IMR-90 (cell line): ENCODE measurements around the gene MRPS21. TPM values are rescaled to one million over a fixed set of nuclear protein-coding genes. Genes with fewer than 3 reads are reported as not detected.

Source experiments
- ATAC-seq: fragments of 200-7000 bp; cut with Tn5 transposase; 2 replicates; pipeline ENCODE4 v1.9.1; 2020; ENCODE audit warnings: low read depth, mild to moderate bottlenecking, moderate library complexity
- BruUV-seq: library from RNA; stranded (reverse); fragments of 400-500 nt; replicated peaks from 2 replicates; lab custom pipeline; 2021; lab: Mats Ljungman, UMichigan
- CTCF ChIA-PET: fragments of 300-600 bp; formaldehyde crosslinking; extraction: SDS; loops from one replicate; lab custom pipeline; 2021; ENCODE audit warnings: antibody characterized with exemption; lab: Yijun Ruan, JAX
- POLR2A ChIA-PET: fragments of 300-600 bp; sonication (Branson Sonifier 250); formaldehyde crosslinking; loops from one replicate; lab custom pipeline; 2022; ENCODE audit warnings: antibody characterized with exemption; ENCODE audit not compliant: unreplicated experiment; lab: Charles Lee
- DNase-seq: peaks from one replicate; pipeline ENCODE4 v3.0.0; 2013
- H2AFZ ChIP-seq: replicated peaks from 2 replicates; pipeline ENCODE3; 2013; ENCODE audit warnings: low read length, mild to moderate bottlenecking; ENCODE audit not compliant: poor library complexity
- H2AK5ac ChIP-seq: 2 replicates; pipeline ENCODE4 v1.6.1; 2013; ENCODE audit warnings: low read depth, low read length, inconsistent platforms
- H2AK9ac ChIP-seq: replicated peaks from 2 replicates; pipeline ENCODE3; 2013; ENCODE audit warnings: mild to moderate bottlenecking, low read depth, low read length, moderate library complexity; ENCODE audit not compliant: poor library complexity
- H2BK120ac ChIP-seq: 2 replicates; pipeline ENCODE4 v1.6.1; 2013; ENCODE audit warnings: low read depth, low read length, inconsistent platforms
- H2BK15ac ChIP-seq: 3 replicates; pipeline ENCODE4 v1.6.1; 2013; ENCODE audit warnings: low read depth, low read length, inconsistent platforms
- H2BK20ac ChIP-seq: 2 replicates; pipeline ENCODE4 v1.6.1; 2013; ENCODE audit warnings: low read depth, mild to moderate bottlenecking, inconsistent platforms, low read length, moderate library complexity
- H2BK5ac ChIP-seq: 2 replicates; pipeline ENCODE4 v1.6.1; 2013; ENCODE audit warnings: mild to moderate bottlenecking, low read depth, low read length, inconsistent platforms; ENCODE audit not compliant: poor library complexity, severe bottlenecking
- H3K14ac ChIP-seq: replicated peaks from 2 replicates; pipeline ENCODE4 v1.6.1; 2013; ENCODE audit warnings: low read depth, low read length, inconsistent platforms
- H3K18ac ChIP-seq: 2 replicates; pipeline ENCODE4 v1.6.1; 2013; ENCODE audit warnings: low read depth, low read length, control low read depth
- H3K23ac ChIP-seq: 2 replicates; pipeline ENCODE4 v1.6.1; 2013; ENCODE audit warnings: low read depth, low read length, inconsistent platforms
- H3K27ac ChIP-seq: 2 replicates; pipeline ENCODE4 v1.5.1; 2013; ENCODE audit warnings: mild to moderate bottlenecking, control low read depth, low read length; ENCODE audit not compliant: insufficient read depth
- H3K27me3 ChIP-seq: 2 replicates; pipeline ENCODE4 v1.6.1; 2013; ENCODE audit warnings: low read length; ENCODE audit not compliant: control insufficient read depth, insufficient read depth
- H3K36me3 ChIP-seq: 2 replicates; pipeline ENCODE4 v1.6.1; 2013; ENCODE audit warnings: low read length, mixed read lengths; ENCODE audit not compliant: control insufficient read depth, insufficient read depth
- H3K4ac ChIP-seq: 2 replicates; pipeline ENCODE4 v1.6.1; 2013; ENCODE audit warnings: low read depth, low read length, inconsistent platforms
- H3K4me1 ChIP-seq: 2 replicates; pipeline ENCODE4 v1.6.1; 2013; ENCODE audit warnings: low read length, mixed read lengths; ENCODE audit not compliant: control insufficient read depth, insufficient read depth
- H3K4me2 ChIP-seq: 2 replicates; pipeline ENCODE4 v1.6.1; 2013; ENCODE audit warnings: low read depth, mild to moderate bottlenecking, control low read depth, low read length, moderate library complexity
- H3K4me3 ChIP-seq: 2 replicates; pipeline ENCODE4 v1.5.1; 2013; ENCODE audit warnings: low read depth, mild to moderate bottlenecking, control low read depth, low read length, moderate library complexity; ENCODE audit not compliant: insufficient read depth
- H3K56ac ChIP-seq: 2 replicates; pipeline ENCODE4 v1.6.1; 2013; ENCODE audit warnings: low read length, inconsistent platforms; ENCODE audit not compliant: insufficient read depth; ENCODE audit errors: extremely low read depth
- H3K79me1 ChIP-seq, 2 experiments: 2 replicates each; pipeline ENCODE4 v1.6.1; 2013; ENCODE audit warnings: low read length in 2 of 2, inconsistent platforms in 1 of 2, low read depth in 1 of 2
- H3K9ac ChIP-seq: 2 replicates; pipeline ENCODE4 v1.6.1; 2013; ENCODE audit warnings: low read depth, low read length, control low read depth
- H3K9me1 ChIP-seq: 2 replicates; pipeline ENCODE4 v1.6.1; 2013; ENCODE audit warnings: low read length, inconsistent platforms; ENCODE audit not compliant: insufficient read depth
- H3K9me3 ChIP-seq: 2 replicates; pipeline ENCODE4 v1.6.1; 2013; ENCODE audit warnings: low read length; ENCODE audit not compliant: control insufficient read depth, insufficient read depth
- H4K20me1 ChIP-seq: 2 replicates; pipeline ENCODE4 v1.6.1; 2013; ENCODE audit warnings: low read length, inconsistent platforms; ENCODE audit not compliant: insufficient read depth
- H4K5ac ChIP-seq: 2 replicates; pipeline ENCODE4 v1.6.1; 2013; ENCODE audit warnings: mild to moderate bottlenecking, low read depth, low read length, control low read depth
- H4K8ac ChIP-seq, 2 experiments: 2 replicates each; pipeline ENCODE4 v1.6.1; 2013; ENCODE audit warnings: low read depth in 2 of 2, low read length in 2 of 2, control low read depth in 1 of 2, inconsistent platforms in 1 of 2
- H4K91ac ChIP-seq: 2 replicates; pipeline ENCODE4 v1.6.1; 2013; ENCODE audit warnings: low read depth, low read length, inconsistent platforms; ENCODE audit not compliant: insufficient read depth
- CHD1 ChIP-seq: IDR thresholded peaks from 2 replicates; pipeline ENCODE4 v1.6.1; 2012; ENCODE audit warnings: low read depth, low read length, improper control_type of control experiment
- FOS ChIP-seq: fragments of 150-350 bp; IDR thresholded peaks from 2 replicates; pipeline ENCODE4 v1.6.1; 2016; ENCODE audit warnings: low read depth, low read length
- NFE2L2 ChIP-seq: fragments of 150-350 bp; IDR thresholded peaks from 2 replicates; pipeline ENCODE4 v1.6.1; 2016; ENCODE audit warnings: low read depth, mild to moderate bottlenecking, low read length
- POLR2A ChIP-seq: IDR thresholded peaks from 2 replicates; pipeline ENCODE4 v1.6.1; 2012; ENCODE audit warnings: mild to moderate bottlenecking, low read depth, low read length
- WGBS, 2 experiments: methylation state at CpG; one replicate each; pipeline versions ENCODE4 v1.1.5 to v1.1.7; 2013; ENCODE audit warnings: missing lambda C conversion rate in 2 of 2; ENCODE audit not compliant: insufficient read length in 1 of 2; ENCODE audit errors: extremely low coverage in 2 of 2; 5-methylcytosine and 5-hydroxymethylcytosine counted together
- dilution Hi-C: fragments of 300-500 bp; cut with HindIII; formaldehyde crosslinking; loops from one replicate; pipeline ENCODE4 v1.14.3; 2018; ENCODE audit warnings: low sequenced_read_pairs; ENCODE audit not compliant: unreplicated experiment
- in situ Hi-C: fragments of 300-500 bp; cut with MboI; formaldehyde crosslinking; loops from 3 replicates; pipeline ENCODE4 v1.14.3; 2019; ENCODE audit warnings: low sequenced_read_pairs, inconsistent platforms, mixed read lengths
- intact Hi-C: fragments of 100-400 bp; cut with micrococcal nuclease; formaldehyde crosslinking; loops from 2 replicates; pipeline ENCODE4 v1.10.0; 2022
- polyA plus RNA-seq, 3 experiments: library from polyadenylated mRNA; depleted of rRNA; stranded (reverse); fragments of >200 nt; gene quantifications; 2 replicates each; pipeline ENCODE4 v1.2.3, GENCODE V29; 2012; ENCODE audit warnings: low replicate concordance in 1 of 3
- total RNA-seq: library from RNA; depleted of rRNA; stranded (reverse); fragments of >200 nt; gene quantifications from 2 replicates; pipeline ENCODE4 v1.2.3, GENCODE V29; 2012

Gene MRPS21
- total and polyA plus RNA-seq, 2 of the 4 experiments (the other 2 are of a cell fraction), result 52.3 to 74.6 TPM

DNA sequence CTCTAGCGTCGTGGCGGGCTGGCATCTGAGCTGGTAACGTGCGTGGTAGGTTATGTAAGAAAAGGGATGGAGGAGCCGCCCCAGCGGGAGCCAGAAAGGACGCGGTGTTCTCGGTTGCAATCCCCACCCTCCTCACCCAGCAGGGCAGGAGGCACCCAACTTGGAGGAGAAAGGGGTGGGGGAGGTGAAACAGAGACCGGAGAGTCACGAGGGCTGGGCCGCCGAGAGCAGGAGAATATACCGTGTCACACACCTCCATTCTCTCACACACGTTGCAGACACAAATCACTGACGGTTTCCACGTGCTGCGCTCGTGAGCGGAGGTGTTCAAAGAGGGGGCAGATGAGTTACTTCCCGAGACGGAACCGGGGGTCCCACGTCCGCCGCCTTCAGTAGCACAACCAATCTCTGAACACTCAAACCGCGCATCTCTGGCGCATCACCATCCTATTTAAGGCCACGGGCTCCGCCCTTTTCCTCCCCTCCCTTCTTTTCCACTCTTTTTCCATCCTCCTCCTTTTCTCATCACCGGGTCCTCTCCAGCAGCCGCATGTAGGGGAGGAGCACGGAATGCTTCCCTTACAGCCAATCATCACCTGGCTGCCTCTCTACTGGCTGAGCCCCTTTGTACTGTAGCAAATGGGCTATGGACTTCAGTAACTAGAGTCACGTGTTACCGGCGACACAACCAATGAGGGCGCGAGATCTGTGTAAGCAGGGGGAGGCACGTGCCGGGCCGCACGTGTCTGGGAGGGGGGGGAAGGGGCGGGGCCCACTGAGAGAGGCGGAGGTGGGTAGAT, 11.7 kb upstream of the MRPS21 start, which contains the start of gene CIART (continued):
- no peak for TF ChIP-seq CHD1
- TF ChIP-seq NFE2L2, result peak; percentile 44; the same call in 1 of the 2 replicates
- TF ChIP-seq FOS, result peak; percentile 71

DNA sequence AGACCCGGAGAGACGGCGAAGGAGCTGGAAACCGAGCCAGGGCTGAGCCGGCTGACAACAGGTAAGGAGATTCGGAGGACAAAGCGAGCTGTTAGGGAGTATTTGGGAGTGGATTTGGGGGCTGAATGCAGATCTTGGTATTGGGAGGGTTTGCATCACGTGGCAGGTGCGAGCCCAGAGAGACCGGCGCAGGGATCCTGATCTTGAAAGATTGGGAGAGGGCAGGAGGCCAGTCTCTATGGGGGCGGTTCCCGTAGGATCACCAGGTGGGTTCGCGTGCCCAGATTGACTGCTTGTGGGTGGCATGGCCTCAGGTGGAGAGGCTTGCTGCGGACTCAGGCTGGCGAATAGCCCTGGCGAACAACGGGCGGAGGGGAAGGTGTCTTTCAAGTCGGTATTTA, 11.1 kb upstream of the MRPS21 start:
- Histone ChIP-seq H4K91ac (peak overlapping the region; percentile 58), H2BK20ac (no peak overlapping the region), H3K4me1 (peaks cover 5% of the 10 kb centered on the region), H3K36me3 (peaks cover 11% of the 10 kb centered on the region), H3K4ac (peak overlapping the region; percentile 70), H3K9me3 (no peaks in the 10 kb centered on the region), H2AFZ (peak overlapping the region; percentile 92), H3K27me3 (no peaks in the 10 kb centered on the region), H4K5ac (0 out of 2 replicates have a peak overlapping the region, but pooled peaks have one; percentile 12), H3K79me1 (peaks cover 17 to 21% of the 10 kb centered on the region in 2 experiments; a peak in 3 of 4 replicates), H3K9ac (peak overlapping the region; percentile 54), H2BK120ac (peak overlapping the region; percentile 60; the same call in 1 of the 2 replicates), H3K4me2 (peak overlapping the region; percentile 84), H3K14ac (peak overlapping the region; percentile 82), H3K18ac (no peak overlapping the region), H2AK9ac (peak overlapping the region; percentile 93), H3K56ac (no peak overlapping the region), H4K8ac (peak overlapping the region in 1 of 2 experiments; percentile 61; a peak in 2 of 4 replicates), H2AK5ac (peak overlapping the region; percentile 40), H3K9me1 (no peaks in the 10 kb centered on the region), H4K20me1 (no peaks in the 10 kb centered on the region), H2BK15ac (peak overlapping the region; percentile 28; the same call in 1 of the 3 replicates), H3K27ac (peak overlapping the region; percentile 13; the same call in 1 of the 2 replicates), H3K23ac (peak overlapping the region; percentile 82), H2BK5ac (peak overlapping the region; percentile 32), H3K4me3 (peak overlapping the region; percentile 58)
- in situ Hi-C loops, result no loop called here
- BruUV-seq, result no TSS peak
- CTCF ChIA-PET, result interaction anchor here (0.6 to 3.8 kb wide), 2 partner anchors 27 to 76 kb away, joined by 4 to 31 read pairs; no protein-coding TSS in a partner anchor
- WGBS, 2 experiments, result 2% methylated on average over 9 of the region's 21 CpGs; no CpG with 5 or more reads in 1 of the 2 experiments
- intact Hi-C loops, result loop anchor here (5.0 kb wide), 1 partner anchor 45 kb away; the partner anchor contains the start of gene ANP32E
- POLR2A ChIA-PET, result interaction anchor here (0.6 kb wide), 1 partner anchor 10 kb away, joined by 5 read pairs; no protein-coding TSS in a partner anchor
- DNase-seq, result peak; percentile 22
- TF ChIP-seq POLR2A, result peak; percentile 63; the same call in 1 of the 2 replicates
- no peak for TF ChIP-seq NFE2L2
- no peak; the same call in 1 of the 2 replicates for ATAC-seq
- dilution Hi-C loops, result no loop called here
